Calu3 (cell line): Measurements from ENCODE around the gene MINDY4B. TPM values are rescaled to one million over a fixed set of nuclear protein-coding genes. Genes with fewer than 3 reads are reported as not detected.

Experiments used
- BruUV-seq: library from RNA; stranded (reverse); fragments of 400-500 nt; replicated peaks from 2 replicates; lab custom pipeline; 2021; lab: Mats Ljungman, UMichigan
- CTCF ChIA-PET: fragments of 300-600 bp; sonication (Branson Sonifier 250); formaldehyde crosslinking; loops from one replicate; lab custom pipeline; 2022; ENCODE audit warnings: antibody characterized with exemption; lab: Charles Lee
- DNase-seq: peaks from one replicate; pipeline ENCODE4 v3.0.0; 2022
- H3K27ac Mint-ChIP-seq: one replicate; pipeline ENCODE4 v1.8.0; 2022; ENCODE audit warnings: mixed read lengths; ENCODE audit not compliant: unreplicated experiment
- H3K27me3 Mint-ChIP-seq: one replicate; pipeline ENCODE4 v1.8.0; 2022; ENCODE audit warnings: mixed read lengths; ENCODE audit not compliant: unreplicated experiment
- H3K36me3 Mint-ChIP-seq: one replicate; pipeline ENCODE4 v1.8.0; 2022; ENCODE audit warnings: mild to moderate bottlenecking, moderate library complexity, mixed read lengths; ENCODE audit not compliant: insufficient read depth, unreplicated experiment
- H3K4me1 Mint-ChIP-seq: one replicate; pipeline ENCODE4 v1.8.0; 2022; ENCODE audit warnings: mild to moderate bottlenecking, low read depth, mixed read lengths; ENCODE audit not compliant: unreplicated experiment
- H3K4me3 Mint-ChIP-seq: one replicate; pipeline ENCODE4 v1.8.0; 2022; ENCODE audit warnings: mild to moderate bottlenecking, low read depth, moderate library complexity, mixed read lengths; ENCODE audit not compliant: unreplicated experiment
- H3K9me3 Mint-ChIP-seq: one replicate; pipeline ENCODE4 v1.8.0; 2022; ENCODE audit warnings: low read depth, mixed read lengths; ENCODE audit not compliant: unreplicated experiment
- CTCF ChIP-seq: fragments of 200-600 bp; IDR thresholded peaks from one replicate; pipeline ENCODE4 v1.8.0; 2022; ENCODE audit warnings: antibody characterized with exemption; ENCODE audit not compliant: unreplicated experiment
- intact Hi-C: fragments of 100-400 bp; cut with micrococcal nuclease; formaldehyde crosslinking; loops from one replicate; pipeline ENCODE4 v1.10.0; 2022; ENCODE audit not compliant: unreplicated experiment
- total RNA-seq: library from RNA; stranded (reverse); gene quantifications from 2 replicates; pipeline ENCODE4 v1.2.3, GENCODE V29; 2022

Gene MINDY4B
- total RNA-seq, 1 experiment from 2014 or later = not detected

GRCh38 chr3:150822636-150823035, 82.6 kb downstream of the MINDY4B start:
- Mint-ChIP-seq H3K9me3 (no peaks in the 10 kb centered on the region), H3K36me3 (no peaks in the 10 kb centered on the region), H3K27me3 (peaks cover 40% of the 10 kb centered on the region), H3K4me3 (no peak overlapping the region), H3K4me1 (no peaks in the 10 kb centered on the region), H3K27ac (no peak overlapping the region)
- DNase-seq = no peak
- intact Hi-C loops = no loop called here
- BruUV-seq = no TSS peak
- CTCF ChIA-PET = no interaction called here
- no peak for TF ChIP-seq CTCF

Other genes starting within 250 kb of the MINDY4B start
- 0.29 TPM in 1 of 2 replicates, not detected in the other for gene ERICH6, start 201.5 kb downstream of the MINDY4B start, total RNA-seq
- gene SIAH2, start 142.3 kb downstream of the MINDY4B start, total RNA-seq = 30.6 and 33.6 TPM in 2 replicates
- not detected in 2 replicates for gene CLRN1, start 67.3 kb upstream of the MINDY4B start, total RNA-seq
- 4.6 and 5.2 TPM in 2 replicates for gene MED12L, start 180.2 kb upstream of the MINDY4B start, total RNA-seq